GM21737 (cell line): ENCODE measurements around the gene CYRIA.

Source experiments
- ATAC-seq: cut with Tn5 transposase; IDR thresholded peaks from one replicate; pipeline ENCODE4 v1.9.1; 2021; ENCODE audit warnings: mild to moderate bottlenecking, moderate library complexity; ENCODE audit not compliant: unreplicated experiment

The CYRIA gene

DNA sequence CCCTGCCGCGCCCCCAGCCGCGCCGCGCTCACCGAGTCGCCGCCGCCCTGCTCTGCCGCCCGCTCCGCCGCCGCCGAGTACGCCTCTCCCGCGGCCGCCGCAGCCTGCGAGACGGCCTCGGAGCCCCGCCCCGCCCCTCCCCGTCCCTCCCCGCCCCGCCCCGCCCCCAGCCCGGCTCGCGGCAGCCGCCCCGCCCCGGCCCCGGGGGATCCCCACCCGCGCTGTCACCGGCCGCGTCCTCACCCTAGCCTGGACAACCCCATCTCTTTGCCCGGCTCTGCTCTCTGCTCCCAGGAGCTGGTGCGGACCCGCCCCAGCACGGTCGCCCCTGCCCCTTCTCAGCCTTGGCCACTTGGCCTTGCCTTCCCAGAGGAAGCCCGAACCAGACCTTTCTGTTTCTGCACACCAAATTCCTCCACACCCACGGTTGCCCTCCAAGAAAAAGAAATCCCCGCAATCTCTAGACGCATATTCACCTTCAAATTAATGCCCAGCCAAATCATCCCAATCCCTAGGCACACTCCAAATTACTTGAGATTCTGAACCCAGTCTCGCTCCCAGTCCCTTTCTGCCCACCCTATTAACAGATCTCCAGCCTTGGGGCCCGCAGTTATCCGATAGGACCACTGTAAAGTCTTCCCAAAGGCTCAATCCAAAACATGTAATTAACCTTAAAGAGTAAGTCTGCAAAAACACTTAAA, at the start of gene CYRIA:
CYRIA (minus strand) TSS at position 87 of the 701 bp plus-strand sequence. CDS start 77,715 bp downstream, outside the sequence.
- ATAC-seq = peak; percentile 59

DNA sequence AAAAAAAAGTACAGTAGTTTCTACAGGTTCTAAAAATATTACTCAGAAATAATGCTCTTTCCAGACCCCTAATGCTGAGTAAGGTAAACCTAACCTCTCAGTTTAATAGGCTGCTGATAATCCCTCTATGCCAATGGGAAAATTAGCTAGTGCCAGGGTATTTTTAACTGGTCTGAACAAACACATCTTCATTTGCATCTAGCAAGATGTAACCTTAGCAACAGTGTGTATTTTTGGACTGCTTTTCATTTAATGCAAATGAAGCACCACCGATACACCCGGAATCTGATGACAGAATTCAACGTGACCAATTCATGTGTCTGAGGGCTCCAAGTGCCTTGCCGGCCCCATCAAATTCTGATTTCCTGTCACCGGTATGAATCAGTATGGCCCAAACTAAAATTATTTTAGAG, 47.4 kb upstream of the CYRIA start:
- peak; percentile 64 for ATAC-seq

DNA sequence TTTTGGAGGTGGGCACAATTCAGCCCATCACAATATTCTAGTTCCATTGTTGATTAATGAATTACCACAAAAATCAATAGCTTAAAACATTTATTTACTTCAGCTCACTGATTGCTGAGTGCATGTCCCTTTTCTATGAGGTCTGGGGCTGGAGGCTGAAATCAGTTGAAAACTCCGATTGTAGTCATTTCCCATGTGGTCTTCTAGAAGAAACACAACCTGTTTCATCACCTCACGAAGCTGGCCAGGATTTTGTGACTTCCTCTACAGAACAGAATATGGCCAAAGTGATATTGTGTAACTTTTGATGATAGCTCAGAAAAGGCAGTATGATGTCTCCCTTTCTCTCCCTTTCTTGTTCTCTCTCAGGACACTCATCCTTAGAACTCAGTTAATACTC, 44.1 kb upstream of the CYRIA start:
- no peak for ATAC-seq

DNA sequence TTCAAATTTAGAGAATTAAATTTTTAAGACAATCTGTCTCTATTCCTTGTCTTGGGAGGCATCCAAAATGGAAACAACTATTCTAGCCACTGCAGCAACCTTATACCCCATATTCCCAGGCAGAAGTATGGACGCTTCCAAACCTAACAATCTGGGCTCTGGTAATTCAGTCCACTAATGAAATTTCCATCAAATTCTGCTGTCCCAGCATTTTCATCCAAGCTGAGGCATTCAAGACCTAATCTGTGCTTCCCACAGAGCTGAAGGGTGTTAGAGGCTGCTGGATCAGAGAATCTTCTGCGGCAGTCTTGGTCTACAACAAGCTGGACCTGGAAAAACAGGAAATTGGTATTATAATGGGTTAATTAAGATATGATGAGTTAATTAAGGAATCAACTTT, 42.5 kb upstream of the CYRIA start:
- no peak for ATAC-seq

DNA sequence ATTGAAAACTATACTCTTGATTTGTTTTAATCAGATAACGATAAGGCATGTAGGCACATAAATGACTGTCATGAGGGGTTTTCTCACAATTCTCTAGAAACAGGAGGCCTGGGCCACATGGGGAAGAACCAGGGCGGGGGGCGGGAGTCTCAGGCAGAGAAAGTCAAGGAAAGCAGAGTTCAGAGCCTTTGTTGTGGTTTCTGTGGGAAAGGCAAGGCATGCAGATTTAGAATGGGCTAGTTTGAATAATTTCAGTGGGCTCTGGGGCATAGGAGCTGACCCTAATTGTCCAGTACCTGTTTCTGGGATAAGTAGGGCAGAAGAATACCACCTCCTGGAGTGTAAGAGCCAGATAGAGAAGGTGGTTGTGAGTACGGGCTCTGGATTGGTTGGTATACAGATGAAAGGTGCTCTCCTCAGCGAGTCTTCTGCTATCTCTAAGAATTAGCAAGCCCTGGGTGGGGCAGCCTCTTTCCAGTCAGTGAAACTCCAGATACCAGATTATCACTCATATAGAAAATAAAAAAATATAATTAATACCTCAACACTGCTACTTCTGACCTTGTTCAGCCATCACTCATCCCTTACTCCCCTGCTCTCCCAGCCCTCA, 41.5 kb upstream of the CYRIA start:
- no peak for ATAC-seq

DNA sequence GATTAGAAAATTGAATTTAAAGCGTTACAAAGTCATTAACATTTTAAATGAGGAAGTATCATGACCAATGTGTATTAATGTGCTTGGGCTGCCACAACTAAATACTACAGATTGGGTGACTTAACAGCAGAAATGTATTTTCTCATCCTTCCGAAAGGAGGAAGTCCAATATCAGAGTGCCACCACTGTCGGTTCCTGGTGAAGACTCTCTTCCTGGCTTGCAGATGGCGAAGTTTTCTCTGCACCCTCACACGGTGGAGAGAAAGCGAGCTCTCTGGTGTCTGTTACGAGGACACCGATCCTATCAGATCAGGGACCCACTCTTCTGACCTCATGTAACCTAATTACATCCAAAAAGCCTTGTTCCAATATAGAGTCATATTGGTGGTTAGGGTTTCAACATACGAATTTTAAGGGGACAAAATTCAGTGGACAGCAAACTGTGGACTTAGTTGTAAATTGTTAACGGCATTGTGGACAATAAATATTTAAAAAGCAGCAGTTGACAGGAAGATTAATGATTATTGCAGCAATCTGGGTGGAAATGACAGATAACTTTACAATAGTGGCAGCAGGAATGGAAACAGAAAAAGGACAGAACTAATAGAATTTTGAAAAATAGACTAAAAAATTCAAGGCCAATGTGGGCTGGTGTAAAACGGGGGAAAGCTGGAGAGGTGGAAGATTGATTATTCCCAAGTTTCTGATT, 35.1 kb upstream of the CYRIA start:
- ATAC-seq = no peak

DNA sequence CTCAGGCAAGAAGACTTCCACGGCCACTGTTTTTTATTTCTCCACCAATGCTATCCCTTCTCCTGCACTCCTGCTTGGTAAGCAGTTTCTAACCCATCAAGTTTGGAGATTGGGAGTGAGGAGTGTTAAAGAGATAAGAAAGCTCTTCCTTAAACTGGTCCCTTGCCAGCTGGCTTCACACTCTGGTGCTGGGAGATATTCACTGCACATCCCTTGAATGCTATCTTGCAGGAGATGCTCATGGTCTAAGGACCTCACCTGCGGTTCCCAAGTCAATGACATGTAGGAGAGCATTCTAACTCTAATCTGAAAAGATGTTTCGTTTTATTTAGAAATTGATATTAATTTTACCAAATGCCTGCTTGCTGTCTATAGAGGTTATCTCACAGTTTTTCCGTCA, 28.2 kb upstream of the CYRIA start:
- ATAC-seq = no peak

DNA sequence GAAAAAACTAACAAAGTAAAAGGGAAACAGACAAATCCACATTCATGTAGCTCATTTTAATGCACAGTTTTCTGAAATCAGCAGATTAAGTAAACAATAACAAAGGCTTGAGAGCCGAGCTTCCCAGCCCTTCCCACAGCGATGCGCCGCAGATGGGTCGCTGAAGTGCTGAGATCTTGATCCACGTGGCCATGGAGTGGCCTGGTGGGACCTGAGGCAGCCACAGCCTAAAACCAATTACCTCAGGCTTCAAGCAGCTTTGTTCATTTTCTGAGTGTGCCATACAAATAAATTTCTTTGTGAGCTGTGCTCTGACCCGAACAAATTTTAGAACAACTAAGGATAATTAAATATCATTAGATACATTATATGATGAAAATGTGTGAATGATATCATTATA, 25.6 kb upstream of the CYRIA start:
- no peak for ATAC-seq

DNA sequence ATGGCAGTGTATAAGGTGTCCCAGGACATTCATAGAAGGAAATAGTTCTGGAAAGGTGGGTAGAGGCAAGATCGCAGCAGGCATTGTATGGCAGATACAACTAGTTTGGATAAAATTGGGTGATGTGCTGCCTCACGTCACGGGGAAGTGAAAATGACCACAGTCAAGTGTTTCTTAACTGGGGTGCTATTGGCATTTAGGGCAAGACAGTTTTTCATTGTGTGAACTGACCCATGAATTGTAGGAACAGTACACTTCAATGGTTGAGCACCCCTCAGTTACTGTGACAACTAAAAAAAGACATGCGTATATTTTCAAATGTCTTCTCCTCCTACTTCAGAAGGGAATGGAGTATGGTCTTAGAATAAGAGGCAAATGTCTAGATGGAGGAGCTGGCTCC, 22.3 kb upstream of the CYRIA start:
- ATAC-seq = no peak

DNA sequence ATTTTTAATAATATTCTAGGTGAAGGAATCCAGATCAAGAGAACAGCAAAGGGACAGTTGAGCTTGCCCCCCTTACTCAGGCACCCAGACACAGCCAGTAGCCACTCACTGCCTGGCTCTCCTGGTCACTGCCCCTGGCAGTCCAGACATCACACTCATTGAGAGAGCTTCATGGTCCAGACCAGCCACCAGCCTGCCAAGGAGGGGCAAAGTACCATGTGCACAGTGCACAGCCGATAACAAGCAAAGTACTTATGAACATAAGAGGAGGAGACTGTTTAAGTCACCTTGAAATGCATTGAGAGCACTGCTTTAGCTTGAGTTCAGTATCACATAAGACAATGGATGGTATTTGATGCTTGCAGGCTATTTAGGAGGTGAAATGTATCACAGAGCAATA, 21.6 kb upstream of the CYRIA start:
- ATAC-seq = no peak

DNA sequence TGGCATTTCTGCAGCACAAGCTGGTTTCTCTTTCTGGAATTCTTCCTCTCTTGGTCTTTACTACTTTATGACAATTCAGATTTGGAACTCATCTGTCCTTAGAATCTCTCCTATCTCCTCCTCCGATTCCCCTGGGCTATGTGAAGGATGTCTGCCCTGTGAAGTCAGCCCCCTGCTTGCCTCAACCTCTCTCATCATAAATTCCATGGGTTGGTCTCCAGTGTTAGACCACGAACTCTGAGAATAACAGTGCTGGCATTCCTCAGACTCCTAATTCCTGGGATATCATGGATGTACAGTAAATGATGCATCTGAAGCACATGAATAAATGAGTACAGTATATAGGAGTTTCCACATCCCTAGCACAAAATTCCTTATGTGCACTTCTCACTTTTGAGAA, 21.0 kb upstream of the CYRIA start:
- ATAC-seq = no peak

DNA sequence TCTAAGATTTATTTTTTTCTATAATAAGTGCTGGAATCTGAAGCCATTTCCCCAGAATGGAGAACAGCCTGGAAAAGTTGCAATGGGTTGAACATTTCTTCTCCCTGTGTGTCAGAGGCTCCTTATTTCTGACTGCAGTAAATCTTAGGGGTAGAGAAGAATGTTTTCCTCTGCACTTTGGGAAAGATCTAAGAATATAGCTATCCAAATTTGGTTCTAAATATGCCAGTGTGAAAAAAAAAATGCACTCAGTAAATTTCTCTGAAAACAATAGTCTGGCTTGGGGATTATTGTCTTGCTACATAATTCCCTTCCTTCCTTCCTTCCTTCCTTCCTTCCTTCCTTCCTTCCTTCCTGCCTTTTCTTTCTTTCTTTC, 19.7 kb upstream of the CYRIA start:
- no peak for ATAC-seq

DNA sequence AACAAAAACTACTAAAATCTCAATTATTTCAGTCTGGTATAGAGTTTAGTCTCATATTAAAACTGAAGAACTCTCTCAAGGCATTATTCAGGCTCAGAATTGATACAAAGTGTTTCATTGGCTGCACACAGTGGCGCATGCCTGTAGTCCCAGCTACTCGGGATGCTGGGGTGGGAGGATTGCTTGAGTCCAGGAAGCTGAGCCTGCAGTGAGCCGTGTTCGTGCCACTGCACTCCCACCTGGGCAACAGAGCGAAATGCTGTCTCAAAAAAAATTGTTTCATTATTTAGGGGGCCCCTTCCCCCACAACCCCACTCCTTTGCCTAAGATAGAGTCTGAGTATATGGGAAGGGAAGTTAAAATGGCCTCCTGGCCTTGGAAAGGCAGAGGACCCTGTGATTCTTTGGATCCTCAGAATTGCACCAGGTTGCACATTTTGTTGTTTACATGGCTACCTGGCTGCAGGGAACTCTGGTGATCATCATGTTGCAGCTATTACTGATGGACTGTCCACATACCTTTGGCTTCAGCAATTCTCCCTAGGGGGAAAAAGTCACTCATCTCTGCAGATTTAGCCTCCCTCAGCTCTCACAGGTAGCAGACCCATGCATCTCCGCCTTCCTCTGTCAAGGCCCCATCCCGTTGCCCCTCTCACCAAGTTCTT, 19.2 kb upstream of the CYRIA start:
- ATAC-seq = no peak

DNA sequence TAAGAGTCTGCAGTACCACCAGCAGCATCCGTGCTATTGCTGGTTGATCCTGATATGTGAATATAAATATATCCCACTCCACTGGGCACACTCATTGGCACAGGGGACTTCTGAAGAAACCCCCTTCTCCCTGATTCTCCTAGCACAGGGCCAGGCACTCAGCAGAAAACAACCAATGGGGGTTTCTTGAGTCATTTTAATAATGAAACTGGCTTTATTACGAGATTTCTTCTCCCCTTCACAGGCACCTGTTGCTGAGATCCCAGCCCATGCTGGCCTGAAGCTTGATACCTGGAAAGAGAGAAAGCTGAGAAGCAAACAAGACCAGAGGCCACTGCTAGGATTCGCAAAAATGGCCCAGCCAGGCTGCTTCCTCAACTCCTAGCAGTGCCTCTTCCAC, 17.9 kb upstream of the CYRIA start:
- ATAC-seq = no peak

DNA sequence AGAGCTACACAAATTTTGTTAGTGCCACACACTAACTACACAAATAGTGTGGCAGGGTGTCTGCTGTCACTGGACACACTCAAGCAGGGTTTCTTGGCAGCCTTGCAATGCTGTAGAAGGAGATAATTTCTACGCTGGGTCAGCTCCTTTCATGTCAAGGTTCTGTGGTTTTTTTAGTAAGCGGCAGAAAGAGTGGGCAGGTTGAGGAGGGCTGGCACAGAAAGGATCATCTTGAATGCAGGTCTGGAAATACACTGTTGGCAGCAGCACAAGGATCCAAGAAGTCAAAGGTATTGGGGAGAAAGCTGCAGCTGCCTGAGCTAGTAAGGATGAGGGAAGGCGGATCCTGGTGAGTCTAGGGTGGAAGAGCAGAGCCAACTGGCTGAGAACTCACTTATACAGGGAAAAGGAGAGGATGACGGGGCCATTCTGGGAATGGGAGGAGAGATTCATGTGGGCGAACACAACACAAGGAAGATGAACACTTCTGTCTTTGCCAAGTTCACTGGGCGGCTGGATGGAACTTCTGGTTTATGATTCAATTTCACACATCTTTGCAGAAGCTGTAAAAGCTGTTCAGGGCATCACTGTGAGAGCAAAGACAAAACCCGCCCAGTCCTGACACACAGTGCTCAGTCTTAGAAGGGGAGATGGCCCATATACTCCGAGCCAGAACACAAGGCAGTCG, 16.9 kb upstream of the CYRIA start:
- no peak for ATAC-seq

DNA sequence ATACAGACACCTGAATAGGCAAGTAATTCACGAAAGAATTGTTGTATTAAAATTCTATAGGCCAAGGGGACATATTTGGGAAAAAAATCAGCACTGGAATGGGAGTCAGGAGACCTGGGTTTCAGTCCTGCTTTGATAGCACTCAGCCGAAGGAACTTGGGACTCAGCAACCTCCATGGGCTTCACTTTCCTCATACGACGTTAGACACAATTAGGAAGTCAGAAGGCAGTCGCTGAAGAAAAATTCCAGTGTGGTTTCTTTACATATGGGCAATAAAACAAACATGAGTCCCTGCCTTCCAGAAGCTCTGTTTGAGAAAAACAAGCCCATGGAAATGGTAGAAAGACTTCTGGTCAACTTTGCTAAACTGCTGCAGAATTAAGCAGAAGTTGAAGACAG, 15.1 kb upstream of the CYRIA start:
- no peak for ATAC-seq

DNA sequence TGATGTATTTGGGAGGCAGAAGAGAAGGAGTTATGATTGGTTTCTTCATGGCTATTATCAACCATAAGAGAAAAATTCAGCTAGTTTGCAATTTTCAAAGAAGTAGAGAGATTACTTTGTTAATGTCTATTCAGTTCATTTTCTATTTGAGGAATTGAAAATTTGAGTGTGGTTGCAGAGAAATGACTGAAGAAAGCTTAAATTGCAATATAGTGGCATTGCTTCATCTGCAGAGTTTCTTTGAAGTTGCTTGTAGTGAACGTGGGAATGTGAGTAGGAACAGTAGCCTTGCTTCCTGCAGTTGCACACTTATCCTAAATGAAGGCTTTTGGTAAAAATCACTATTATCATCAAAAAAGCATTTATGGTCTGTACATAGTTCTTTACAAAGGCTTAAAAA, 14.7 kb upstream of the CYRIA start:
- no peak for ATAC-seq

DNA sequence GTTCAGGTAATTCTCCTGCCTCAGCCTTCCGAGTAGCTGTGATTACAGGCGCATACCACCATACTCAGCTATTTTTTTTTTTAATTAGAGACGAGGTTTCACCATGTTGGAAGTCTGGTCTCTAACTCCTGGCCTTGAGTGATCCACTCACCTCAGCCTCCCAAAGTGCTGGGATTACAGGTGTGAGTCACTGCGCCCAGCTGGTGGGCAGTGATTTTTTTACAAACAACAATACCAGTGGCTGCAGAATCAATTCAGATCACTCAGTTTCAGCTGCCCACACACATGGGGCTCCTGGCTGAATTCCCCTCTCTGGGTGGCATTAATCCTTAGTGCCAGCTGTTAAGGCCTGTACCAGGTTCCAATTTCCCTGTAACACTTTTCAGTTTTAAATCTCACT, 13.3 kb upstream of the CYRIA start:
- no peak for ATAC-seq

DNA sequence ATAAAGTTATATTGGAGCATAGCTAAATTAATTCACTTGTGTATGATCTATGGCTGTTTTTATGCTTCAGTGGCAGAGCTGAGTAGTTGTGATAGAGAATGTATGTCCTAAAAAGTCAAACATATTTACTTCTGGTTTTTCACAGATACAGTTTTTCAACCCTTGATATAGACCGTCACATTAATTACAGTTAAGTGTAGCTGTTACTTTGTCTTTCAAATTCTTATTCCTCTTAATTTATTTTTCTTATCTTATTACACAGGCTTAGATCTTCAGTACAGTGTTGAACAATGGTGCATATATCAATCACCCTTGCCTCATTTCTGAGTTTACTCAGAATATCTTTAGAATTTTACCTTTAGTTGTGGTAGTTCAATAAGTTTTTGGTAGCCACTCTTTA, 12.2 kb upstream of the CYRIA start:
- ATAC-seq = no peak

DNA sequence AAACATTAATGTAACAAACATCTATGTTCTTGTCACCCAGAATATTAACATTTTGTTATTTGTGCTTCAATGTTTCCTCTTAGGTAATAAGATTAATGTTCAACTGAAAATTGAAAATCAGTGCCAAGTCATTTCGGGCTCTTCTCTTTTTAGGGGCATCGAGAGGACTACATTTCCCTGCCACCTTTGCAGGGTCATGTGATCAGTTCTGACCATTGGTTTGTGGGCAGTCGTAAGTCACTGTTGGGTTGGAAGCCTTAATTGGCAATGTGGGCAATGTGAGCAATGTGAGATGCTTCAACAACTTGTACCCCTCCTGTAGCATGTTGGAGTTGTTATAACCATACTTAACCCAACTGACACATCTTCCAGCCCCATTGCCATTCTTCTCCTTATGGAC, 10.1 kb upstream of the CYRIA start:
- ATAC-seq = no peak

DNA sequence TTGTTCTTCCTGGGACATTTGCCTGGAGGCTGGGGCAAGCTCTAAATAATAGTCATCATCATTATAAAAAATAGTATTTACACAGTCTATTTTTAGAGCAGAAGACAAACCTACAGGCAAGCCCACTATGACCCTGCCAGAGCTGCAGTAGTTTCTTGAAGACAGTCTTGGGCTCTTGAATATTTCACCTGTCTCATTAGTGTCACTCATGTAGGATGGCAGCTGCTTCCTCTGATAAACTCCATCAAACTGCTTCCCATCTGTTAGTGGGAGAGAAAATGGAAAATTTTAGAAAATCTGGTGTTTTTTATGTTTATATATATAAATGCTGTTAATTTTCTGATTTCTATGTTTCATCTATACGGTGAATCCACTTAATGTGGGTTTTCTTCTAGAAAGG, 8.5 kb upstream of the CYRIA start:
- no peak for ATAC-seq
